Activated CD4-positive, alpha-beta T cell treated with anti-CD3 and anti-CD28 coated beads, Interleukin-2, Interleukin-6, amounts not matched to agents 100 ng/mL and 50 ng/mL, durations not matched to agents 16 hours and 8 hours (primary cell): Measurements from ENCODE around the gene HAP1.
A peak's percentile ranks its signal among the peaks of the same experiment; 100 is the strongest.
"Not testable (repeated sequence)": the region's sequence is repeated elsewhere in the genome, so short reads cannot be mapped to it uniquely, and the experiment has no call there.

Experiments
- DNase-seq: peaks from one replicate; pipeline ENCODE4 v3.0.0-alpha.2; 2020

Gene HAP1

DNA sequence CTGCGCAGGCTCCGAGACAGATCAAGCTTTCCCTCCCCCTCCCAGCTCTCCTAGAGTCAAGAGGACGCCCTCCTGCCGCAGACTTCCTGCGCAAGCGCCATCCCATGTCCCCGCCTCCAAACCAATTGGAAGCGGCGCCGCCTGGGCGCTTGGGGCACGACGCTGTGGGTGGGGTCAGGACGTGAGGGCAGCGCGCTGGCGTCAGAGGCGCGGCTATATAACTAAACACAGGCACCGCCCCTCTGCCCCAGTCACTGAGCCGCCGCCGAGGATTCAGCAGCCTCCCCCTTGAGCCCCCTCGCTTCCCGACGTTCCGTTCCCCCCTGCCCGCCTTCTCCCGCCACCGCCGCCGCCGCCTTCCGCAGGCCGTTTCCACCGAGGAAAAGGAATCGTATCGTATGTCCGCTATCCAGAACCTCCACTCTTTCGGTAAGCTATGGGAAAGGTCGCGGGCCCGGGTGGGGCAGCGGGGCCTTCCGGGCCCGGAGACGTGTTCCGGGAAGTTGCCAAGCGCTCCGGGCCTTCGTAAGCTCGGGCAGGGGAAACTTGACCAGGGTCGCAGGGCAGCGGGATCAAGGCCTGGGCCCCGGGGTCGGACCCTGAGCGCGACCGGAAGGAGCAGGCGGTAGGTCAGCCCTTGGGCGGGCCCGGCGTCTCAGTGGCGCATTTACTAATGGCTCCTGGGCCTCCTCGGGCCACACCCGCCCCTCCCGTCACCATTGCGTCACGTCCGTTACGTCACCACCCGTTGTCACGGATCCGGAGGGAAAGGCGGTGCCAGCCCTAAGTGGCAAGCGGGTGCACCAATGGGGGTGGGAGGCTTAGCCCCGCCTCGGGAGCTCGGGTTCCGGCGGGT is 45.6 kb downstream of the HAP1 start, which contains the start of gene EIF1:
Gene EIF1, plus strand, starts transcription at position 245 of the 856 bp plus-strand sequence. Its CDS starts 154 bp downstream, at position 399.
- DNase-seq = peak; percentile 100

DNA sequence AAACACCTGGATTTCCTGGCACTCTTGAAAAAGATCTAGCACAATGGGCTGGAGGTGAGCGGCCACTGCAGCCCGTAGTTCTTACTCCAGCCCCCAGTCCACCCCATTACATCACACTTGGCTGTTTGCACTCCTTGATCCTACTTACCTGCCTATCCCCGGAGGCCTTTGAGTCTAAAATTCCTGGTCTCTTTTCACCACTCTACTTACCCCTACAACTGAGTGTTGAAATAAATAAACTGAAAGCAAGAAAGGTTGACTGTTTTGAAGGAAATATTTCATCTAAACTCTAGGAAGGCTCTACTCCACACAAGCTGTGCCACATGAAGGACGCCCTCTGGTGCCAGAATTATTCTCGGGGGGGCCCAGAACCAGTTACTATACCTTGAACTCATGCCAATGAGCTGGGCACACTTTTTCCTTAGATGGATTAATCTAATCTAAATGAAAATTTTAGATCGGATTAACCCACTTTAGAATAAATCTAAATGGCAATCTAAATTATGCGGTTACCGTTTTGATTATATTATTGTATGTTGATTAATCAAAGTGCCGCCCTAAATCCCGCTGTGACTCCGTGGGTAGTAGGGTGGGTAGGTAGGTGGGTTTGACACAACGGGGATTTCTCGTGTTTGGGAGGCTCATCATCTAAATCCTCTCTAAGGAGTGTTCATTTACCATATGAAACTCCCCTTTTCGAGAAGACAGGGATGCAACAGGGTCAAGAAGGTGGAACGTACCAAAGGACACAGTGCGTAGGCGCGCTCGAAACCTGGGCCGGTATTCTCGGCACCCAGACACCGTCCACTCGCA is 46.4 kb downstream of the HAP1 start:
- DNase-seq = peak; percentile 67

GRCh38 chr17:41686281-41686680 is 48.2 kb downstream of the HAP1 start:
- DNase-seq = no peak

DNA sequence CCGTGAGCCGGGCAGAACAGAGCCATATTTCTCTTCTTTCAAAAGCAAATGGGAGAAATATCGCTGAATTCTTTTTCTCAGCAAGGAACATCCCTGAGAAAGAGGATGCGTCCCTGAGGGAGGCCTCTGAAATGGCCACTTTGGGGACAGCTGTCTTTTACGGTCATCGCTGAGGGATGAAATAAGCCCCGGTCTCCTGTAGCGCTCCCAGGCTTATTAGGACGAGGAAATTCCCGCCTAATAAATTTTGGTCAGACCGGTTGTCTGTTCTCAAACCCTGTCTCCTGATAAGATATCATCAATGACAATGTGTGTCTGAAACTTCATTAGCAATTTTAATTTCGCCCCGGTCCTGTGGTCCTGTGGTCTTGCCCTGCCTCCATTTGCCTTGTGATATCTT is 48.7 kb downstream of the HAP1 start:
- DNase-seq = not testable (repeated sequence)

GRCh38 chr17:41684035-41684434 is 50.4 kb downstream of the HAP1 start:
- DNase-seq = no peak

DNA sequence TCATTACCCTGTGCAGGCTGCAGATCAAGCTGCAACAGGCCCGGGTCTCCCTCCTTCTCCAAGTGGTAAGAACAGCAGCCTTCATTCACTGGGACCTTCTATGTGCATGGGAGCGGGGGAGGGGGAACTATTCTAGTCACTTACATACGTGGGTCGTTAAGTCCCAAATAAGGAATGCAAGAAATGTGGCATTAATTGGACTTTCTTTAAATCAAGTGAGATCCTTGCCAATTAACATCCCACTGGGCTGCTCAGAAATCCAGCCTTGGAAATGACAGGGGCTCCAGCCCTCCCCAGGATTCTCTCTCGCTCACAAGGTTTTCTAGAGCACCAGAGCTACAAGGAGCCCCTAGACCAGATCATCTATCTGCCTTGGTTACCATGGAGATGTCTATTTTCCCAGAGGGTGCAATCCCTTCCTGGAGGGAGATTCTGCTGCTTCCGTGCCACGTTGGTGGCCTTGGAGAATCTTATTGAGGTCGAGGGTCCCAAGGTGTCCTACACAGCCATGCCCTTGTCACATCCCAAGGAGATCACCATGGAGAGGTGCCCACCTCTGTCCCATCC is 50.9 kb downstream of the HAP1 start:
- no peak for DNase-seq

- DNase-seq = no peak
Observed at GRCh38 chr17:41682631-41683030, 51.8 kb downstream of the HAP1 start.

DNA sequence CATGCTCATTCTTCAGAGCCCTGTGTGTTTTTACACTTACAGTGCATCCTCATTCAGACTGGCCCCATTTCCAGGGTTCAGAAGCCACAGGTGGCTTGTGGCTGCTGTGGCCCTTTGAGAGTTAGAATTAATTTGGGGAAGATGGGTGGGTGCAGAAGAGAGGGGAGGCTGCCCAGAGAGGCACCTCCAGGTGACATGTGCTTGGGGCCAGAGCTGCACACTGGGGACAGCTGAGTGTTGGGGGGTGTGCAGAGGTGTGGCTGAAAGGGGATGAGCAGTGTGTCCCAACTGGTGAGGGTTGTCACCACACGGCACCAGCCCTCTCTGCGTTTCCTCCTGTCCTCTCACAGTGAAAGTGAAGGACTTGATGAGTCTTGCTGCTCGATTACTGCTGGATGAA is 52.7 kb downstream of the HAP1 start:
- DNase-seq = no peak

DNA sequence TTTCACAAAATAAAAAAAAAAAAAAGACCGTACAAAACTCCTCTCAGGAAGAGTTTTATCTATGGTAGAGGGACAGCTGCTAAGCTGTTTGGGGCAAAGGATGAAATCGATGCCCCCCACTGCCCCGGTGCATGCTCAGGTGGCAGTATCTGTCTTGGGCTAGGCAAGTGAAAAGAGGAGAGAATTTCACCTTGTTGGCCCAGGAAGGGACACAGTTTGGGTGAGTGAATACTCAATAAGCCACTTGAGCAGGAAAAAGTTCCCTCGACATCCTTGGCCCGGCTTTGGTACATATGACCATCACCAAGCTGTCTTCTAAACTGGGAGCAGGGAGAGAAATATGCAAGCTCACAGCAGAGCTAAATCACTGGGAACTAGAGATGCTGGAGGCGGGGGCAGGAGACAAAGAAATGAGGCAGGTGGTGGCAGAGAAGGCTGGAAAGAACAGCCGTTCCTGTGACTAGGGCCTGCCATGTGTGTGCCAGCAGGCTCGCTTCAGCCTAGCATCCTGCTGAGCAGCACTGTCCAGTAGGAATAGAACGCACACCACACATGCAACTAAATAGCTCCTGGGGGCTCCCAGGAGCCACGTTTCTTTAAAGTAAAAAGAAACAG is 53.9 kb downstream of the HAP1 start:
- no peak for DNase-seq

- DNase-seq = no peak
Observed at GRCh38 chr17:41679740-41680425, 54.6 kb downstream of the HAP1 start.

- DNase-seq = peak; percentile 91
Observed at GRCh38 chr17:41678907-41679739, 55.3 kb downstream of the HAP1 start.

GRCh38 chr17:41678411-41678906 is 56.0 kb downstream of the HAP1 start:
- no peak for DNase-seq

- no peak for DNase-seq
Observed at GRCh38 chr17:41676058-41676419, 58.4 kb downstream of the HAP1 start.

DNA sequence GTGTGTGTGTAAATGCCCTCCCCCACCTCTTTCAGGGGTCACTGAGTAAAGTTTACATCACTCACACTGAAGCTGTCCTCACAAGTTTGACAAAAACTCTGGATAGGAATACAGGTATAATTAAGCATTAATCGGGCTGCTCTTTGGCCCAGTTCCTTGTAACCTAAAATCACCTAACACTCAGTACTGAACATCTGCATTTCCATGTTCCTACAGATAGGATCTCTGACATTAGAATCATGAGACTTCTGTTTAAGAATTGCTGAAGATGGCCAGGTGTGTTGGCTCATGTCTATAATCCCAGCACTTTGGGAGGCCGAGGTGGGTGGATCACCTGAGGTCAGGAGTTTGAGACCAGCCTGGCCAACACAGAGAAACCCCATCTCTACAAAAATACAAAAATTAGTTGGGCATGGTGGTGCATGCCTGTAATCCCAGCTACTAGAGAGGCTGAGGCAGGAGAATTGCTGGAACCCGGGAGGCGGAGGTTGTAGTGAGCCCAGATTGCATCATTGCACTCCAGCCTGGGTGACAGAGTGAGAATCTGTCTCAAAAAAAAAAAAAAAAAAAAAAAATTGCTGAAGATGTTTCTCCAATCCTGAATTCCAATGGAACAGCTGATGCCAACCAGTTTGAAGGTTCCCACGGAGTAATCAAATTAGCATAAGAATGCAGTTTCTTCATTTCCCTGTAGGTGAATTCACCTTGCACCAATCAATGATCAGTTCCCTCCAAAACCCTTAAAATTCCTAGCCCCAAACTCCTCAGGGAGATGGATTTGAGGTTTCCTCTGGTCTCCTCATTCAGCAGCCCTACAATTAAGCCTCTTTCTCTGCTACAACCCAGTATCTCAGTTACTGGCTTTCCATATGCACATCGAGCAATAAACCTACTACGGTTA is 59.0 kb downstream of the HAP1 start:
- DNase-seq = not testable (repeated sequence)
